ENCODE measurements around the gene SFT2D2.
A peak's percentile ranks its signal among the peaks of the same experiment; 100 is the strongest.
"Not testable (repeated sequence)": the region's sequence is repeated elsewhere in the genome, so short reads cannot be mapped to it uniquely, and the experiment has no call there.

SFT2D2 gene

DNA sequence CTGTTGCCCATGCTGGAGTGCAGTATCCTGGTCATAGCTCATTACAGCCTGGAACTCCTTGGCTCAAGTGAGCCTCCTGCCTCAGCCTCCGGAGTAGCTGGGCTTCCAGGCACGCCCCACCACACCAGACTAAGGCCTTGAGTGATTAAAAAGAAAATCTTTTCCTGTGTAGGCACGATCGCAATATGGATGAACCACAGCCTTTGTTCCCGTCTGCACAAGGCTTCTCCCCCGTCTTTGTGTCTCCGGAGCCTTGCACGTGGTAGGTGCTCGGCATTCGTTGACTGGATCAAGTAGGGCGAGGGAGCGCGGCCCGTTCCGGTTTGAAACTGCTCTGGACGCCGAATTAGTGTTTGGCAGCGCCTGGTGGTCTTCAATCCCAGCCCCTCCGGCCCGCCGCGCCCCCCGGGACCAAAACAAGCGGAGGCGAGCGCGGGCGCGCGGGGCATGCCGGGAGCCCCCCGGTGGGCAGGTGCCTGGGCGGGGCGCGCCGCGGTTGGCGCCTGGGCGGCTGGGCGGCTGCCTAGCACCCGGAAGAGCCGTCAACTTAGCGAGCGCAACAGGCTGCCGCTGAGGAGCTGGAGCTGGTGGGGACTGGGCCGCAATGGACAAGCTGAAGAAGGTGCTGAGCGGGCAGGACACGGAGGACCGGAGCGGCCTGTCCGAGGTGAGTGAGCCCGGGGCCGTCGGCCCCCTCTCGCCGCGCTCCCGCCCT, at the start of gene SFT2D2:
SFT2D2 (plus strand) TSS at position 529 of the 715 bp plus-strand sequence; CDS start at position 605, 76 bp downstream.
- DNase-seq (ENCODE audit: low read depth): no peak
- peak within 1 kb of the TSS; percentile 93 for H3K4me3 ChIP-seq (ENCODE audit: low read depth, low read length)

DNA sequence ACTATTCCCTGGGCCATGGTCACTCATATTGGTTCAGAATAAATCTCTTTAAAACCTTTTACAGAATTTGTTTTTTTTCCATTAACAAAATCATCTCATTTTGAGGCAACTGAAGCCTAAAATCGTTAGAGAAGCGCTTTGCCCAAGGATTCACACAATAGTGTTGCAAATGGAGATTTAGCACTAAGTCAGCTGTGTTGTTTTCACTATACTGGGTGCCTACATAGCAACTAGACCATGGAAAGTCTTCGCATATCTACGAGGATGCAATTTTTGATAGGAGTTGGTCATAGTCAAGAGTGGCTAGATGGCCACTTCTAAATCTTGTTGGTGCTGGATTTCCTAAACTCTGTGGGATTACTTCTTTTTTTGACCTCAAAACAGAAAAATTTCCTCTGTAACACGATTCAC, 47.6 kb upstream of the SFT2D2 start:
- peak overlapping the region; percentile 79 for H3K4me3 ChIP-seq (ENCODE audit: low read depth, low read length)
- no peak for DNase-seq (ENCODE audit: low read depth)

DNA sequence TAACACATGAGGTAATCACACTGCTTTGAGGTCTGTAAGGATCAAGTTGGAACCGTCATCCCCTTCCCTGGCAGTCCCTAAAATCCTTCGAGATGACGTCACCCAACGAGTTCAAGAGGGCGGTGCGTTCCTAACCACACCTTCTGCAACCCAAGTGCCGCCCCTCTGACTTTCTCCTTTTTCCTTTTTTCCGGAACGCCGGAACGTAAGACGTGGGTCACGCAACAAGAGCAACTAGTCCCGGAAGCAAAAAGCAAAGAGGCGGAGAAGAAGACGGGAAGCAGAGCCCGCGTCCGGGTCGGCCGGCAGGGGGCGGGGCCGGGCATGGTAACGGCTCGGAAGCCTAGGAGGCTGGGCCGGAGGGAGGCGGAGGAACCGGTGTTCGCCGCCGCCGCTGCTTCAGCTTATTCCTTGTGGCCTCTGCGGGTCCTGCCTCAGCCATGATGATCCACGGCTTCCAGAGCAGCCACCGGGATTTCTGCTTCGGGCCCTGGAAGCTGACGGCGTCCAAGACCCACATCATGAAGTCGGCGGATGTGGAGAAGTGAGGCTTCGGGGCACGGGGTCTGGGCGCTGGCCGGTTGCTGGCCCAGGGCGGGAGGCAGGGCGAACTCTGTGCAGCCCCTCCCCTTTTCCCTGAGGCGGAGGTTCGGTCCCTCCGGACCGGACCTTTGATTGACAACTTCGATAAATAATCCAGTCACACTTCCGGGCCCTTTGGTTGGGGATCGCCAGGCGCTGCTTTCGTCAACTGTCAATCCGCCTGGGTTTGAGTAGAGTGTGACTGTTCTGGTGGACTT, 47.0 kb upstream of the SFT2D2 start, which contains the start of gene TIPRL:
TIPRL (plus strand) TSS at position 325 of the 800 bp plus-strand sequence; CDS start at position 441, 116 bp downstream.
- H3K4me3 ChIP-seq (ENCODE audit: low read depth, low read length): peak within 1 kb of the TSS; percentile 79
- peak; percentile 98 for DNase-seq (ENCODE audit: low read depth)

DNA sequence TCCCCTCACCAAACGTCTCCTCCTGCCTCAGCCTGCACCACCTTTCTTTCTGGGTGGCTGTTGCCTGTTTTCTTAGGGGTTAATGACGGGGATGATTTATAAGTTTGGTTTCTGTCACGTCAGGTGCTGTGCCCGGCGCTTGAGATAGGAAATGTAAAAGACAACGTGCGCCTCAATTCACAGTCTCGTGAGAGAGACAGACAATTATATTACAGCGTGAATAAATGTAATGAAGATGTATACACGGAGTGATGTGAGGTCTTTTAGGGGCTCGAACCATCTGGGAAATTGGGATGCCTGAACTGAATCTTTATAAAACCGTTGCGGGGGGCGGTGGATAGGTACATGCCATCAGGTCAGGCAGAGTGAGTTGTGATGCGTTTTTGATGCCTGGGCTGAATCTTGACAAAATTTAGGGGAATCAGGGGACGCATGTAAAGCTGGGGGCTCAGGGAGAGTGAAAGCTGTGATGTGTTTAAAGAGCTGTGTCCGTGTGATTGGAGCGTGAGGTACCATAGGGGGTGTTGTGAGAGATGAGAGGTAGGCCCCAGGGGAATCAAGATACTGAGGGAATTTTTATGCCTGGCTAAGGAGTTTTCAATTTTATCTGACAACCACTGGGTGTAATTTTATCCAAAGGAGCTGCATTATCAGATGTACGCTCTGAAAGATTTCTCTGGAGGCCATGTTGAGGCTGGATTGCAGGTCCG, 46.2 kb upstream of the SFT2D2 start:
- no peak for DNase-seq (ENCODE audit: low read depth)
- peak overlapping the region; percentile 79 for H3K4me3 ChIP-seq (ENCODE audit: low read depth, low read length)

DNA sequence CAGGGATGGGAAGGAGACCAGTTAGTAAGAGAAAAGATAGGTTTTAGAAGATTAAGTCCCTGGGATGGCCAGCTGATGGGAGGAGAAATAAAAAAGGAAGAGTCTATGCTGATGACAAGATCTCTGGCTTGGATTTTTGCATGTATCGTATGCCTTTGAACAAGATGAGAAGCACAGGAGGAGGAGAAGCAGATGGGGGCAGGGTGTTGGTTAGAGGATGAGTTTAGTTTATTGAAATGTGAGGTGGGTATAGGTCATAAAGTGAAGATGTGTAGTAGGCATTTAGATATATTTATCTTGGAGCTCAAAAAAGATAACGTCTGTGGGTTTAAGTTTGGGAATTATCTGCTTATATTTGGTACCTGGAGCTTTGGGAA, 45.7 kb upstream of the SFT2D2 start:
- H3K4me3 ChIP-seq (ENCODE audit: low read depth, low read length): peak overlapping the region; percentile 79
- DNase-seq (ENCODE audit: low read depth): no peak

DNA sequence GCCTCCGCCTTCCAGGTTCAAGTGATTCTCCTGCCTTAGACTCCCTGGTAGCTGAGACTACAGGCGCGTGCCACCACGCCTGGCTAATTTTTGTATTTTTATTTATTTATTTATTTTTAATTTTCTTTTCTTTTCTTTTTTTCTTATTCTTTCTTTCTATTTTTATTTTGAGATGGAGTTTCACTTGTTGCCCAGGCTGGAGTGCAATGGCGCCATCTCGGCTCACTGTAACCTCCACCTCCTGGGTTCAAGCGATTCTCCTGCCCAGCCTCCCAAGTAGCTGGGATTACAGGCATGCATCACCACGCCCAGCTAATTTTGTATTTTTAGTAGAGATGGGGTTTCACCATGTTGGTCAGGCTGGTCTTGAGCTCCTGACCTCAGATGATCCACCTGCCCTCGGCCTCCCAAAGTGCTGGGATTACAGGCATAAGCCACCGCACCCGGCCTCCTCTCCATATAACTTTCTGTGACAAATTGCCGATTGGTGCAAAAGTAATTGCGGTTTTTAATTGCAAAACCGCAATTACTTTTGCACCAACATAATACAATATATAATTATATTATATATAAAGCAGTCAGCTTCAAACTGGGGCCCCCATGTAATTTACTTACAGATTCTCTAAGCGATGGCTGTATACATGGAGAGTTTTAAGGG, 44.6 kb upstream of the SFT2D2 start:
- not testable (repeated sequence) for DNase-seq (ENCODE audit: low read depth); H3K4me3 ChIP-seq (ENCODE audit: low read depth, low read length)

DNA sequence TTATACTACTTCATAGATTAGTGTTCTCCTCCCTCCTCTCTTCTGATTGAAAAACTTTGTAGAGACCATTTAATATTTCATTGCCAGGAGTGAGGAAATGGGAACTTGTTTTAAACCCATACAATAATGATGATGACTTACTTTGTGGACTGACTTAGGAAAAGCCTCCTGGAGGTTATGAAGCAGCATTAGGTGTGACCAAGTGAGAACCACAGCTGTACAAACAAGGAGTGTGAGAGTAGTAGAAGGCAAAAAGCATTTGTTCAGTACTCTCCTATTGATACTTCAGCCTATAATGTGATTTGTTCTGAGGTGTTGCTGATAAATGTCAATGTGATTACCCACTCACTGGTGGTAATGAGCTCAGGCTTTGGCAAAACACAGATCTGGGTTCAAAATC, 38.6 kb upstream of the SFT2D2 start:
- H3K4me3 ChIP-seq (ENCODE audit: low read depth, low read length): no peak overlapping the region
- no peak for DNase-seq (ENCODE audit: low read depth)

DNA sequence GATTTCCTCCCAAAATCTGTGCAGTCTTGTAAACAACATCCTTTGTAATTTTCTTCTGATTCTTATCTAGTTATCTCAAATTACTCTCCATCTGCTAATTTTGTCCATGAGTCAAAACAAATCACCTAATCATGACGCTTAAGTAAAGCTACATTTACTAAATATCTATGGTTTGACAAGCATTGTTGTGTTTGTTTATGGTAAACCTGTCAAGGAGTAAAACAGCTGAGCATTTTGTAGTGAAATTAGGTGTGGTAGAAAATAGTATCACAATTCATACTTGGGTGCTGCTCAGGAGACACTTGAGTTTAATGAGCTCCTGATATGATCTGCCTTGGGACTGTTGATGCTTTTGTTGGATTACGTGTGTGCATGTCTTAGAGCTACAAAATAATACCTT, 35.4 kb upstream of the SFT2D2 start:
- no peak for DNase-seq (ENCODE audit: low read depth)
- H3K4me3 ChIP-seq (ENCODE audit: low read depth, low read length): no peak overlapping the region

DNA sequence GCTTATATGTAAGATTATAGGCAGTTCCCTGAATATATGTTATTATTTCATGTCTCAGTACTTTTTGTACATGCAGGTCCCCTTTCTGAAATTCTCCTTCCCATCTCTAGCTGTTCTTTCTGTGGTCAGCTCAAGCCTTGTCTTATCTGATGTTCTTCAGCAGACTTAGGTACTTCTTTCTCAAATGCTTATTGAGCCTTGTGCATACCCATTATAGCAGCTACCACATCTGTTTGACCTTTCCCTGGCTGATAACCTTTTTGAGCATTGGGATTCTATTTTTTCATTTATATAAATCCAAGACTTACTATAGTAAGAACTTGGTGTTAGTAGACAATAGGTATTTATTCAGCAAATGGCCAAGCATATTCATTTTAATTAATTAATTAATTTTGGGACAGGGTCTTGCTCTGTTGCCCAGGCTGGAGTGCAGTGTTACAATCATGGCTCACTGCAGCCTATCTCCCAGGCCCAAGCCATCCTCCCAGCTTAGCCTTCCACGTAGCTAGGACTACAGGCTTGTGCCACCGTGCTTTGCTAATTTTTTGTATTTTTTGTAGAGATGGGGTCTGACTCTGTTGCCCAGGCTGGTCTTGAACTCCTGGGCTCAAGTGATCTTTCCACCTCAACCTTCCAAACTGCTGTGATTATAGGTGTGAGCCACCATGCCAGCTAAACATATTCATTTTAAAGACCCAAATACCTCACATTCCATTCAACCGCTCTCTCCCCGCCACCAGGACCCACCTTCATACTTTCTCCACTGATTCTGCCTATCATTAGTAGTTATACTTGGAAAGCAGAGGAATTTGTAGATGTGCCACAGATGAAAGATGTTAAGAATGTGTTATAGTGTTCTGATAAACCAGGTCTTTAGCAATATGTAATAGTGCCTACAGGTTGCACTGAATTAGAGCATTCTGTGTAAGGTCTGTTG, 30.3 kb upstream of the SFT2D2 start:
- no peak overlapping the region for H3K4me3 ChIP-seq (ENCODE audit: low read depth, low read length)
- DNase-seq (ENCODE audit: low read depth): no peak

DNA sequence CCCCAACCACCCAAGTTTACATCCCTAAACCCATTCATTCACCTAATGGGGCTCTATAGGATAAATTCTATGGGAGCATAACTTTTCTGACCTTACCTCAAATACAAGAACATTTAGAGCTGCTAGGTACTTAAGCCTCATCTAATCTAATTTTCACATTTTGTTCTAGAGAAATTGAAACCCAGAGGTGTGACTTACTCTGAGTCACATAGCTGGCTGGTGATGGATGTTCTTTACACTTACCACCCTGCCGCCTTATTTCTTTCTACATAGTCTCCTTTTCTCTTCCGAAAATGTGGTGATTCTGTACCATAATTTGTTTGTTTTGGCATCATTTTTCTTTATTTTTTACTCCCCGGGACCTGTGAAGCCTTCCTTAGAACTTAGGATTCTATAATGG, 26.7 kb upstream of the SFT2D2 start:
- H3K4me3 ChIP-seq (ENCODE audit: low read depth, low read length): no peak overlapping the region
- DNase-seq (ENCODE audit: low read depth): no peak

DNA sequence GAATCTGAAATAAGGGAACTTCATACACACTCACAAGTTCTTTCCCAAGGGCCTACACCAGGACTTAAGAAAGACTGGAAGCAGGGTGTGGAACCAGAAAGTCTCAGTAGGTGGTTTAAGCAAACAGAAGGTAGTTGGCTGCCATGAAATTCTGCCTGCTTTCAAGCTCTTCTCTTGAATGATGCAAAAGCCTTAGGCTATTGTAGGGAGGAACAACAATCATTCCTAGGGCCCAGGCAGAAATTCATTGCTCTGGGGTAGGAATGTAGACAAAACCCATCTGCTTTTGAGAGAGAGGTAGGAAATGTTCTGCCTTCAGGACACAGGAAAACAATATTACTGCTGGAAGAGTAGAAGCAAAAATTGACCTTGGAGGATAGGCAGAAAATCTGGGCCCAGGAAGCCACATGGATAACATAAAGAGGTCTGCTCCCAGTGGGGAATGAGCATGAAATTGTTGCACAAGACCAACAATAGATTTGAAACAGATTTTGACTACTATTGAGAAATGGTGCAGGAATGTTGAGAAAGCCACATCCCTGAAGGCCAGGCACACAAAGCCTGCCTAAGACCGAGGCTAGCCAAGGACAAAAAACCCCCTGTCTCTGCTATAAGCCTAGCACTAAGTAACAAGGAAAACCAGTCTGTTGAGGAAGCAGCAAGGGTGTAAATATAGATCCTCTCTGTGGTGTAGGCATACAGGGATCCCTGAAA, 22.7 kb upstream of the SFT2D2 start:
- no peak overlapping the region for H3K4me3 ChIP-seq (ENCODE audit: low read depth, low read length)
- DNase-seq (ENCODE audit: low read depth): peak; percentile 85

DNA sequence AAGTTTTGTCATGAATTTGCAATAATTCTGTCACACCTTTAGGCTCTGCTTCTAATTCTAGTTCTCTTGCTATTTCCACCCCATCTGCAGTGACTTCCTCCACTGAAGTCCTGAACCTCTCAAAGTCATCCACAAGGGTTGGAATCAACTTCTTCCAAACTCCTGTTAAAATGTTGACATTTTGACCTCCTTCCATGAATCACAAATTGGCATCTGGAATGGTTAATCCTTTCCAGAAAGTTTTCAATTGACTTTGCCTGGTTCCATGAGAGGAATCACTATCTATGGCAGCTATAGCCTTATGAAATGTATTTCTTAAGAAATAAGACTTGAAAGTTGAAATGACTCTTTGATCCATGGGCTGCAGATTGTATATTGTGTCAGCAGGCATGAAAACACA, 19.7 kb upstream of the SFT2D2 start:
- no peak overlapping the region for H3K4me3 ChIP-seq (ENCODE audit: low read depth, low read length)
- no peak for DNase-seq (ENCODE audit: low read depth)

DNA sequence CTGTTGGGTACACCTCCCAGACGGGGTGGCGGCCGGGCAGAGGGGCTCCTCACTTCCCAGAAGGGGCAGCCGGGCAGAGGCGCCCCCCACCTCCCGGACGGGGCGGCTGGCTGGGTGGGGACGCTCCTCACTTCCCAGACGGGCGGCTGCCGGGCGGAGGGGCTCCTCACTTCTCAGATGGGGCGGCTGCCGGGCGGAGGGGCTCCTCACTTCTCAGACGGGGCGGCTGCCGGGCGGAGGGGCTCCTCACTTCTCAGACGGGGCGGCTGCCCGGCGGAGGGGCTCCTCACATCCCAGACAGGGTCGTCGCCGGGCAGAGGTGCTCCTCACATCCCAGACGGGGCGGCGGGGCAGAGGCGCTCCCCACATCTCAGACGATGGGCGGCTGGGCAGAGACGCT, 18.1 kb upstream of the SFT2D2 start:
- not testable (repeated sequence) for DNase-seq (ENCODE audit: low read depth); H3K4me3 ChIP-seq (ENCODE audit: low read depth, low read length)

DNA sequence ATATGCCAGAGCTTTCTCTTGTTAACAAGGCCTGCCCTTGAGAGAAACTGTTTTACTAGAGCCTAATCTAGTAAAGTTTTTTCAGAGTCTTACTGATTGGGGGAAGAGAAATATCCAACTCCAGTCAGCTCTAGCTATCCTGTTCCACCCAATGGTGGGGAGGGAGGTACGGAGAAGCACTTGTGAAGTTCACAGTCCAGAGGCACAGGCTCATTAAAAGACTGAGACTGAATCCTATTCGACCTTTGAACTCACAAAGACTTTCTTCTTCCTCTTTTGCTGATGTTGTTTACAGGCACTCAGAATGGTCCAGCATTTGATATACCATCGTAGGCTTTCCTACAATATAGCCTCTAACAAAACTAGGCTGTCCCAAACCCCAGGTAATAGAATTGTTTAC, 15.5 kb upstream of the SFT2D2 start:
- H3K4me3 ChIP-seq (ENCODE audit: low read depth, low read length): no peak overlapping the region
- no peak for DNase-seq (ENCODE audit: low read depth)

DNA sequence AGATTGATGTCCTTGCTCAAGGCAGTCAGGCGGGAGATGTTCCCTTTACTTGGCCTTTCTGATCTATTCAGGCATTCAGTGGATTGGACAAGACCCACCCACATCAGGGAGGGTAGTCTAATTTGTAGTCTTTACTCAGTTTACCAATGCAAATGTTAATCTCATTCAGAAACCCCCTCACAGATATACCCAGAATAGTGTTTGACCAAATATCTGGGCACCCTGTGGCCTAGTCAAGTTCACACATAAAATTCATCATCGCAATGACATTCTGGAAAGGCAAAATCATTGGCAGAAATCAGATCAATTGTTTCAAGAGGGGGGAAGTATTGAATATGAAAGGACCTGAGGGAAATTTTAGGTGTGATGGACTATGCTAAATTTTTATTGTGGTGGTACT, 12.5 kb upstream of the SFT2D2 start:
- H3K4me3 ChIP-seq (ENCODE audit: low read depth, low read length): no peak overlapping the region
- DNase-seq (ENCODE audit: low read depth): no peak

DNA sequence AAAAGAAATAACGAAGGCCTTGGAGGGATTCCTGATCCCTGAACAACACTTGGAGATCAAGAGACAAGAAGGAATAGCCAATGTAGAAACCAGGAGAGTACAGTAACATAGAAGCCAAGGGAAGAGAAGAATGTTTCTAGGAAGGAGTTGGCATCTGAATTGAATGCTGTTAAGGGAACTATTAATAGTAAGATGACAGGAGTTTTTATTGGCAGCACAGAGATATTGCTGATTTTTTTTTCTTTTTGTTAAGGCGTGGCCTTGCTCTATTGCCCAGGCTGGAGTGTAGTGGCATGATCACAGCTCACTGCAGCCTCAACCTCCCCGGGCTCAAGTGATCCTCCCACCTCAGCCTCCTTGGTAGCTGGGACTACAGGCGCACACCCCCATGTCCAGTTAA, 9.6 kb upstream of the SFT2D2 start:
- no peak for DNase-seq (ENCODE audit: low read depth)

DNA sequence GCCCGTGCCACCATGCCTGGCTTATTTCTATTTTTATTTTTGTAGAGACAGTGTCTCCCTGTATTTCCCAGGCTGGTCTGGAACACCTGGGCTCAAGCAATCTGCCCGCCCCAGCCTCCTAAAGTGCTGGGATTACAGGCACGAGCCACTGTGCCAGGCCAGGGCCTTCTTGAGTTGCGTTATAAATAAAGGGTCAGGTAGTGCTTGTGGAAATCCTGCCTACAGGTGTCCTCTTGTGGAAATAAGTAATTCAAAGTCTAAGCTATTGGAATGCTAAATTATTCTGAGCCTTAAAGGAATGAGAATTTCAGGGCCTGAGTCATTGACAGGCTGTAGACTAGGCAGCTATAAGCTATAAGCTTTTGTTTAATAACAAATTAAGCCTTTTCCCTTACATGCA, 8.1 kb upstream of the SFT2D2 start:
- no peak for DNase-seq (ENCODE audit: low read depth)
- no peak overlapping the region for H3K4me3 ChIP-seq (ENCODE audit: low read depth, low read length)

More for the DNA sequence above, 9.6 kb upstream of the SFT2D2 start:
- H3K4me3 ChIP-seq (ENCODE audit: low read depth, low read length): no peak overlapping the region

DNA sequence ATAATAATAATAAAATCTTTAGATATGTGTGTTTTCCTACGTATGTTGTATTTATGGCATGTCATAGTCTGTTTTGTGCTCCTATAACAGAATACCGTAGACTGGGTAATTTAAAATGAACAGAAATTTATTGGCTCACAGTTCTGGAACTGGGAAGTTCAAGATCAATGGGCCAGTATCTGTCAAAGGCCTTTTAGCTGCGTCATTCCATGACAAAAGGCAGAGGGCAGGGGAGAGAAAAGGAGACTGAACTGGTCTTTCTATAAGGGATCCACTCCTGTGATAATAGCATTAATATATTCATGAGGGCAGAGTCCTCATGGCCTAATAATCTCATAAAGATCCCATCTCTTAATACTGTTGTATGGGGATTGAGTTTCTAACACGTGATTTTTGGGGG, 7.1 kb upstream of the SFT2D2 start:
- H3K4me3 ChIP-seq (ENCODE audit: low read depth, low read length): no peak overlapping the region
- no peak for DNase-seq (ENCODE audit: low read depth)
